GM10266 (cell line): ENCODE measurements around the gene CDC25B.

Experiments
- DNase-seq: peaks from one replicate; pipeline ENCODE4 v3.0.0; 2012; ENCODE audit errors: extremely low spot score
- TF ChIP-seq, protein P1 (sequence below): IDR thresholded peaks from 2 replicates; pipeline ENCODE4 v1.5.1; 2012; ENCODE audit warnings: mild to moderate bottlenecking, low read depth; ENCODE audit not compliant: control insufficient read depth, insufficient read depth; ENCODE audit errors: missing control alignments

The CDC25B gene

DNA sequence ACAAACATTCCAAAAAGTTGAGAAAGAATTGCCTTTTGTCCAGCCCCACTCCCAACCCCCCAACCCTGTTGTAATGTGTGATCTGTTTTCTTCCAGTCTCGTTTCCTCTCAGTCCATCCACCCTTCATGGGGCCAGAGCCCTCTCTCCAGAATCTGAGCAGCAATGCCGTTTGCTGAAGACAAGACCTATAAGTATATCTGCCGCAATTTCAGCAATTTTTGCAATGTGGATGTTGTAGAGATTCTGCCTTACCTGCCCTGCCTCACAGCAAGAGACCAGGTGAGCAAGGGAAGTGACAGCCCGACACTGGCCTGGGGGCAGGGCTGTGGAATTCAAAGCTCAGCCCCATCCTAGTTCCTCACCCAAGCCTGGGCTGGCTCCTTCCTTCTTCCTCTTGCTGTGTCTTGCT, 58.4 kb downstream of the CDC25B start:
- no peak for DNase-seq
- TF ChIP-seq, protein P1, sequence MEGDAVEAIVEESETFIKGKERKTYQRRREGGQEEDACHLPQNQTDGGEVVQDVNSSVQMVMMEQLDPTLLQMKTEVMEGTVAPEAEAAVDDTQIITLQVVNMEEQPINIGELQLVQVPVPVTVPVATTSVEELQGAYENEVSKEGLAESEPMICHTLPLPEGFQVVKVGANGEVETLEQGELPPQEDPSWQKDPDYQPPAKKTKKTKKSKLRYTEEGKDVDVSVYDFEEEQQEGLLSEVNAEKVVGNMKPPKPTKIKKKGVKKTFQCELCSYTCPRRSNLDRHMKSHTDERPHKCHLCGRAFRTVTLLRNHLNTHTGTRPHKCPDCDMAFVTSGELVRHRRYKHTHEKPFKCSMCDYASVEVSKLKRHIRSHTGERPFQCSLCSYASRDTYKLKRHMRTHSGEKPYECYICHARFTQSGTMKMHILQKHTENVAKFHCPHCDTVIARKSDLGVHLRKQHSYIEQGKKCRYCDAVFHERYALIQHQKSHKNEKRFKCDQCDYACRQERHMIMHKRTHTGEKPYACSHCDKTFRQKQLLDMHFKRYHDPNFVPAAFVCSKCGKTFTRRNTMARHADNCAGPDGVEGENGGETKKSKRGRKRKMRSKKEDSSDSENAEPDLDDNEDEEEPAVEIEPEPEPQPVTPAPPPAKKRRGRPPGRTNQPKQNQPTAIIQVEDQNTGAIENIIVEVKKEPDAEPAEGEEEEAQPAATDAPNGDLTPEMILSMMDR: no peak
